Small intestine (tissue), 7 donors: ENCODE results near the gene KIAA0930. TPM values are rescaled to one million over a fixed set of nuclear protein-coding genes. Genes with fewer than 3 reads are reported as not detected.

Source experiments
- DNase-seq, 2 donors: peaks; one replicate each; pipeline versions ENCODE4 v3.0.0 to v3.0.0-alpha.2; 2013
- FAIRE-seq: peaks from 2 replicates; lab custom pipeline; 2012; peaks lifted over from hg19 to GRCh38; lab: Jason Lieb, UNC
- H3K27ac ChIP-seq, 3 donors: one replicate each; pipeline ENCODE4 v1.5.1; 2013; ENCODE audit warnings: low read length in 2 of 3, mild to moderate bottlenecking in 2 of 3, control low read depth in 1 of 3, inconsistent platforms in 1 of 3, low read depth in 1 of 3, moderate library complexity in 1 of 3
- H3K27me3 ChIP-seq, 3 donors: one replicate each; pipeline ENCODE4 v1.6.1; 2013; ENCODE audit warnings: low read length in 3 of 3, inconsistent platforms in 1 of 3; ENCODE audit not compliant: control insufficient read depth in 3 of 3, insufficient read depth in 3 of 3
- H3K36me3 ChIP-seq, 3 donors: one replicate each; pipeline ENCODE4 v1.6.1; 2013; ENCODE audit warnings: low read length in 3 of 3, inconsistent platforms in 1 of 3, low read depth in 1 of 3, mild to moderate bottlenecking in 1 of 3, moderate library complexity in 1 of 3; ENCODE audit not compliant: control insufficient read depth in 3 of 3, insufficient read depth in 2 of 3
- H3K4me1 ChIP-seq, 3 donors: one replicate each; pipeline ENCODE4 v1.6.1; 2013; ENCODE audit warnings: low read length in 2 of 3, inconsistent platforms in 1 of 3, low read depth in 1 of 3, mild to moderate bottlenecking in 1 of 3, moderate library complexity in 1 of 3; ENCODE audit not compliant: control insufficient read depth in 3 of 3, insufficient read depth in 2 of 3
- H3K4me3 ChIP-seq, 3 donors: one replicate each; pipeline ENCODE4 v1.5.1; 2013; ENCODE audit warnings: low read length in 3 of 3, control low read depth in 1 of 3, inconsistent platforms in 1 of 3, low read depth in 1 of 3, mild to moderate bottlenecking in 1 of 3, moderate library complexity in 1 of 3
- H3K9me3 ChIP-seq, 2 donors: one replicate each; pipeline ENCODE4 v1.6.1; 2013; ENCODE audit warnings: low read depth in 1 of 2, low read length in 1 of 2; ENCODE audit not compliant: control insufficient read depth in 2 of 2, insufficient read depth in 1 of 2
- WGBS, 3 donors: extraction: QIAGEN DNeasy Blood & Tissue Kit; methylation state at CpG; one replicate each; pipeline ENCODE4 v1.1.7; 2013; 5-methylcytosine and 5-hydroxymethylcytosine counted together
- polyA plus RNA-seq, 4 donors: library from polyadenylated mRNA; stranded (reverse) in 3 of 4; unstranded in 1 of 4; fragments of 200-250 nt in 3 of 4; fragments of 120-200 nt in 1 of 4; gene quantifications; one replicate each; pipeline versions ENCODE4 v1.2.1 to v1.2.3, GENCODE V29; 2013
- donor health status: healthy with polysubstance abuse.
- donor health status: control.
- donor health status: control.
- donor health status: Bipolar disorder and iron deficiency.
- donor health status: healthy.

KIAA0930 gene
- polyA plus RNA-seq, 4 donors: 19.3 to 29.0 (median 26.0) TPM

DNA sequence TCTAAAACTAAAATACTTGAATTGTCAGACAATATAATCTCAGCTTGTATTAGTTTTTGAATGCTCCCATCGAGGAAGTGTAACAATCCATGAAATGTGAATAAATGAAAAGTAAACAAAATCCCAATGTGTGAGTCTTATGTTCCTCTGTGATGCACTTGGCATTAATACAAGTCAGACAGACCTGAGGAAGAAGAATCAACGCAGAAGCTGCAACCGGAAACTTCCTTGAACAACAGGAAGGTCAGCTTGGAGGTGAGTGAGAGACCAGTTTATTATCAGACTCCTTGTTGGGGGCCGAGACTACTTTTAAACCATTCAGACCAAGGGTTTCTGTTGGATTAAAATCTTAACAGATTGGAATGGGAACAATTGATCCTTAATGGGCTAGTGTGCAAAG lies 52.8 kb downstream of the KIAA0930 start:
- DNase-seq (no peak), FAIRE-seq (no peak)
- WGBS, 3 donors: 62 to 71% (median 67%) methylated on average over 4 of the region's 4 CpGs
- H3K36me3 ChIP-seq: peaks cover 8 to 19% (median 12%) of the 10 kb centered on the region in 3 donors
- H3K4me1 ChIP-seq: peaks cover 0 to 8% (median 0%) of the 10 kb centered on the region in 3 donors
- no peaks in the 10 kb centered on the region for H3K27me3 ChIP-seq
- H3K27ac ChIP-seq: no peak overlapping the region
- no peaks in the 10 kb centered on the region for H3K9me3 ChIP-seq
- no peak overlapping the region for H3K4me3 ChIP-seq

DNA sequence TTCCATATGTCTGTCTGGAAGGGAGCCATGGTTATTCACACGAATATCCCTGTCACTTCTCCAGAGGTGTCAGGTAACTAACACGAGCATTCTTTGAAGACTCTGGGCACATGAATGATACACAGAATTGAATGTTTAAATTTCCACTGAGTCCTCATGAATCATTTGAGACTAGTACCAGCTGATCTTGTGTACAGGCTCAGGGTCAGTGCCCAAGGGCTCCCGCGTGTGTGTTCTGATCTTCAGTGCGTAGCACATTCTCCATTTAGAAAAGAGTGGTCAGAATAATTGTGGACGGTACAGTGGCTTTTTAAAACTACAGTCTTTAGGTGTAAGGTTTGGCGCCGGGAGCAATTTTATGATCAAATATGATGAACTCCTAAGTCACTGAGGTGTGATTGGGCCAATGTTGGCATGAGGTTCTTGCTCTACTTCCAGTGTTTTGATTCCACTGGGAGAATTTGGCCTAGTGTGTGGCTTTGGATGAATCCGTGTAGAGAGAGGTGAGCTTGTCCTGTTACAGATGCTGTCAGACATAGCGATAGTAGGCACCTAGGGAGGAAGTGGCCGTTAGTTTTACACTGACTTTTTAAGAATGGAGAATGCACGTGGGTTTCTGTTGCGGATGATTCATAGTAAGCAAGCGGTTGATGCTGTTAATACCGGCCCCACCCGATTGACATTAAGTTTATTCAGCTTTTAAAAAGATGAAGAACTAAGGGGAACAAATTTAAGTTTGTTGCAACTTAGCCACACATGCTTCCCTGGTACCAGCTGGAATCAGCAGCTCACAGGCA lies 54.8 kb downstream of the KIAA0930 start:
- no peak for DNase-seq
- Histone ChIP-seq H3K9me3 (no peaks in the 10 kb centered on the region), H3K4me1 (no peaks in the 10 kb centered on the region), H3K4me3 (no peak overlapping the region), H3K27me3 (no peaks in the 10 kb centered on the region), H3K36me3 (peaks cover 15 to 29% (median 17%) of the 10 kb centered on the region in 3 donors), H3K27ac (no peak overlapping the region)
- 82 to 87% (median 83%) methylated on average over 16 of the region's 16 CpGs for WGBS, 3 donors
- no peak for FAIRE-seq

DNA sequence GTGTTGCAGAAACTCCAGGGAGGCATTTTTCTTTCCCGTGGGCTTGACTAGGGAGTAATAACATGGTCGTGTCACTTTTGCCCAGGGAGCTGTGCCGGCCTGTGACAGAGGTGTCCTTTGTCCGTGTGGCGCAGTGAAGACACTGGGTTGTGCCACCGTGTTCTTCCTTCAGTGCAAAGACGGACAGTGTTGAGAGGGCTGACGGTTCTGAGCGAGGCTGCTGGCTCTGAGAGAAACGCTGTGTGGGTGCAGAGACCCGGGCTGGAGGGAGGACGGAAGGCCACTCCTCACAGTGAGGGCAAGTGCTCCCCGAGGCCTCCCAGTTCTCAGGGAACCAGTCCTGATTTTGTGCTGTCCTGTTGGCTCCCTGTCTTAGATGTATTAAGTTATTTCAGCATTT lies 56.7 kb downstream of the KIAA0930 start:
- no peak for FAIRE-seq
- 92 to 94% (median 93%) methylated on average over 13 of the region's 13 CpGs for WGBS, 3 donors
- no peaks in the 10 kb centered on the region for H3K27me3 ChIP-seq

DNA sequence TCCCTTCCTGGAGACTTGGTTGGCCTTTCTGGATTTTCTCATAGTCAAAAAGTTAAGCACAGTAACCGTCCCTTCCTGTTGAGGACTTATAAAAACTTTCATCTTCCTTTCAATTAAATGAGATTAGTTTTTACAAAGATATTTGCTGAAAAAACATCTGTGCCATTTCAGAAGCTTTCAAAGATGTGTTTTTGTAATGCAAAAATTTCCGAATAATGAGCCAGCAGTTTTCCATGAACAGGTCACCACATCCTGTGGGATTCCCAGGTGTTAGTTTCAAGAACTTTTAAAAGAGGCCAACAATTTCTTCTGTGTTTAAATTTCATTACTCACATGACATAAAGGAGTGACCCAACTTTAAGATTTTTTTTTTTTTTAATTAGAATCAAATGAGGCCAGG lies 58.9 kb downstream of the KIAA0930 start:
- Histone ChIP-seq H3K4me3 (no peak overlapping the region), H3K27ac (no peak overlapping the region), H3K9me3 (no peaks in the 10 kb centered on the region), H3K4me1 (no peaks in the 10 kb centered on the region), H3K27me3 (no peaks in the 10 kb centered on the region), H3K36me3 (peaks cover 18 to 43% (median 24%) of the 10 kb centered on the region in 3 donors)
- 85 to 94% (median 93%) methylated on average over 2 of the region's 2 CpGs for WGBS, 3 donors
- no peak for FAIRE-seq
- no peak for DNase-seq

More for the DNA sequence above, 56.7 kb downstream of the KIAA0930 start:
- H3K9me3 ChIP-seq: no peaks in the 10 kb centered on the region
- H3K4me1 ChIP-seq: no peaks in the 10 kb centered on the region
- no peak for DNase-seq
- no peak overlapping the region for H3K27ac ChIP-seq
- no peak overlapping the region for H3K4me3 ChIP-seq
- H3K36me3 ChIP-seq: peaks cover 15 to 41% (median 23%) of the 10 kb centered on the region in 3 donors

DNA sequence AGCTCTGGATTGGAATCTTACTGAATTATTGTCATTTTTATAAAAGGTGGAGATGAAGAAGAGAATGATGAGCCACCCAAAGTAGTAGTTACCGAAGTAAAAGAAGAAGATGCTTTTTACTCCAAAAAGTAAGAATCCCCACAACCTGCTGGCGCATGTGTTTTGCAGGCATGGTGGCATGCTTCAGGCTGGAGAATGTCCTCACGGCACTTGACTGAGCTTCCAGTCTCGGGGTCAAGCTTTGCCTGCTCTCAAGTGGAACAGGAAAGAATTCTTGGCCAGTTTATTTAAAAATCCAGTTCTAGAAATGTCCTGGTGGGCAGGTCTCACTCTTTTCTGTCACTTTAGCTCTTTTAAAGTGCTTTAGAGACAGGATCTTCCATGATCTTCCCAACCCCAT lies 59.5 kb downstream of the KIAA0930 start:
- H3K4me3 ChIP-seq: no peak overlapping the region
- H3K4me1 ChIP-seq: no peaks in the 10 kb centered on the region
- 86 to 100% (median 96%) methylated on average over 4 of the region's 4 CpGs for WGBS, 3 donors
- DNase-seq (no peak), FAIRE-seq (no peak)
- peaks cover 19 to 46% (median 23%) of the 10 kb centered on the region in 3 donors for H3K36me3 ChIP-seq
- H3K9me3 ChIP-seq: no peaks in the 10 kb centered on the region
- no peak overlapping the region for H3K27ac ChIP-seq
- H3K27me3 ChIP-seq: no peaks in the 10 kb centered on the region

DNA sequence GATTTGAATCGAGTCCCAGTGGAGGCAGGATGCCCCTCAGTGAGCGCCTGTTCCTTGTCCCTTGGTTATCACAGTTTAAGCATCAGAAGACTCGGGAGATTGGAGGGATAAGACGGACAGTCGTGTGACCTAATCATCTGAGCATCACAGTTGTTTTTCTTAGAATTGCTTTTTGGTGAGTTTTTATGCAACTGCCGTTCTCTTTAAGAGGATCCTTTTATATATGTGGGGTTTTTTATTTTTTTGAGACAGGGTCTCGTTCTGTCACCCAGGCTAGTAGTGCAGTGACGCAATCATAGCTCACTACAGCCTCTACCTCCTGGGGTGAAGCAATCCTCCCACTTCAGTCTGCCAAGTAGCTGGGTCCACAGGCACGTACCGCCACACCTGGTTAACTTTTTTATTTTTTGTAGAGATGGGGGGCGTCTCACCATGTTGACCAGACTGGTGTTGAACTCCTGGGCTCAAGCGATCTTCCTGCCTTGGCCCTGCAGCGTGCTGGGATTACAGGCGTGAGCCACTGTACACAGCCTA lies 60.5 kb downstream of the KIAA0930 start:
- Histone ChIP-seq H3K9me3 (no peaks in the 10 kb centered on the region), H3K27me3 (no peaks in the 10 kb centered on the region), H3K36me3 (peaks cover 25 to 48% (median 25%) of the 10 kb centered on the region in 3 donors), H3K4me1 (no peaks in the 10 kb centered on the region), H3K27ac (no peak overlapping the region), H3K4me3 (no peak overlapping the region)
- WGBS, 3 donors: 86 to 91% (median 89%) methylated on average over 14 of the region's 14 CpGs
- no peak for FAIRE-seq
- DNase-seq: no peak

DNA sequence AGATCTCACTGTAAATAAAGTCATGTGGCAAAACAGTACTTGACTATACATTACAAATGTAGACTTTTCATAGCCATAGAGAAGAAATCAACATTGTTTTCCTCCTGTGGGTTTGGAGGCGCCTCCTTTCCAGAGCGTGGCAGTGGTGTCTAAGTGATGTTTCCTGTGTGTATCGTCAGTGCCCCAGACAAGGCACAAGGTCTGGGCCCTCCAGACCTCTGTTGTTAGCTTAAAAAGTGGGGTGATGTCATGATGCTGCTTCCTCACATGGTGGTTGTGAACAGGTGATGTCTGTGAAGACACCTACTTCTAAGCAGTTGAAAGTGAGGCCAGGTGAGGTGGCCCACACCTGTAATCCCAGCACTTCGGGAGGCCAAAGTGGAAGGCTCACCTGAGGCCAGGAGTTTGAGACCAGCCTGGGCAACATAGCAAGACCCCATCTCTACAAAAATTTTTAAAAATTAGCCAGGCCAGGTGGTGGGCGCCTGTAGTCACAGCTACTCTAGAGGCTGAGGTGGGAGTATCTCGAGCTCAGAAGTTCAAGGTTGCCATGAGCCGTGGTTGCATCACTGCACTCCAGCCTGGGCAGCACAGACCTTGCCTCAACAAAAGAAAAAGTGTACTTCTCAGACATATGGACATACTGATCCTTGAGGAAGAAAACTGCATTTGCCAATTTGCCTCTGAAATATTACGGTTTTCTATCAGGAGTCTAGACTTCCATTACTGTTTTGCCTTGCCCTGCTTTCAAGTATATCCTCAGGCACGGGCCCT lies 61.2 kb downstream of the KIAA0930 start:
- no peak for DNase-seq
- Histone ChIP-seq H3K9me3 (no peaks in the 10 kb centered on the region), H3K27ac (no peak overlapping the region), H3K36me3 (peaks cover 23 to 45% (median 26%) of the 10 kb centered on the region in 3 donors), H3K4me3 (no peak overlapping the region), H3K27me3 (no peaks in the 10 kb centered on the region), H3K4me1 (no peaks in the 10 kb centered on the region)
- WGBS, 3 donors: 82 to 91% (median 85%) methylated on average over 9 of the region's 9 CpGs
- no peak for FAIRE-seq

DNA sequence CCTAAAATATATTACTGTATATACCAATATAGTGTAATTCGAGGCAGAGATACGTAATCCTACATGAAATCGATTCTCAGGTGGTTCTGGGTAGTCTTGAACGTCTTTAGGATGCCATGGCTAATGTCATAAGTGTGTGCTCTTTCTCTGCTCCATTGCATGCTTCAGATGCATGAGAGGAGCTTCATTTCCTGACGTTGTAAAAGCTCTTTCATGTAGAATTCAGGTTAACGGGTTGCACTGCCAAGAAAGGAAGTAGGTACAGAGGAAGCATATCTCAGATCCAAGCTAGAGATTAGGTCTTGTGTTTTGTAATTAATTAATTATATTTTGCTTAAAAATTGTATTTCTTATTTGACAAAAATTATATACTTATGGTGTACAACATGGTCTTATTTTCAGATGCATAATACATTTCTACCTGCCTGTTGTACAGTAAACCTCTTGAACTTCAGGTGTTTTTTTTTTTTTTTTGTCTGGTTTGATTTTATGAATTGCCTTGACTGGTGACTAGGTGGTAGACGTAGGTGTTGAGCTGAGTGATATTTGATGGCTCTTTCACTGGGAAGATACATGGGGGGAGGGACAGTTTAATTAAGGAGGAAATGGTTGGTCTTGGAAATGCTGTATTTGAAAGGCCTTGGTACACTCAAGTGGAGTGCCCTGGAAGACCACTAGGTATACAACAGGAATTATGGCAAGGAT lies 67.7 kb downstream of the KIAA0930 start:
- Histone ChIP-seq H3K9me3 (no peaks in the 10 kb centered on the region), H3K4me3 (no peak overlapping the region), H3K36me3 (peaks cover 18 to 50% (median 36%) of the 10 kb centered on the region in 3 donors), H3K27ac (no peak overlapping the region), H3K4me1 (no peaks in the 10 kb centered on the region), H3K27me3 (no peaks in the 10 kb centered on the region)
- DNase-seq (no peak), FAIRE-seq (no peak)
- WGBS, 3 donors: 65 to 81% (median 79%) methylated on average over 7 of the region's 7 CpGs
